GM12874 (cell line): ENCODE data around the gene TSPAN31.
A peak's percentile ranks its signal among the peaks of the same experiment; 100 is the strongest.

Experiments used
- TF ChIP-seq, protein P1 (sequence below): IDR thresholded peaks from 2 replicates; pipeline ENCODE4 v1.5.1; 2011; ENCODE audit warnings: low read depth, mild to moderate bottlenecking, control low read depth, low read length, moderate library complexity; ENCODE audit not compliant: insufficient read depth

Gene TSPAN31

DNA sequence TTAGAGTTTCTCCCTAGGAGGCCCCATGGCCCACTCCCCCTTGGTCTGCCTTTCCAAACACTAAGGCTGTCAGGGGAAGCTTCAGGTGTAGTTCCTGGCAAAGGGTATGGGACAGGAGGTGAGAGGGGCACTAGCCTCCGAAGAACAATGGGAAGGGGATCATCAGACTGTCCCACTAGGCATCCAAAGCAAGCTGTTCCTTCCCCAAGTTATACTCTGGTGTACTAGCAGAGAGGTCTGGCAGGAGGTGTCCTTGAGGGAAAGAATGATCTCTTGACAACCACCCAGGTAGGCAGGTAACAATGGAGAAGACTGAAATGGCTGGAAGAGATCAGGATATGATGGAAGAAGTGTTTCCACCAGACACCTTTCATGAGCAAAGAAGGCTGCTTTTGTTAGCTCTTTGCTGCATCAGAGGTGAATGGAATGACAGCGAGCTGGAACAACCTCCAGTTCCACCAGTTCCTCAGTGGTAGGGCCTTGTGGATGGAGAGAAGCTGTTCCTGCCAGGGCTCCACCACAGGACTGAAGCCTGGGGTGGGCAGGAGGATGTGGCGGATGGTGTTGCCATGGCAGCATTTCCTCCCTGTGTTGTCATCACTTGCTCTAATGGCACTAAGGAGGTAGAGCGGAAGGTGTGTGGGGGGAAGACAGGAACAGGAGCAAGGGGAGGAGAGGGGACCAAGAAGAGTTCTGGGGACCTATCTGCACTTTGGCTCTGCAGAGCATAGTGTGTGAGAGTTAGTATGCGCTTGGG is 4.0 kb upstream of the TSPAN31 start:
- TF ChIP-seq, protein P1, sequence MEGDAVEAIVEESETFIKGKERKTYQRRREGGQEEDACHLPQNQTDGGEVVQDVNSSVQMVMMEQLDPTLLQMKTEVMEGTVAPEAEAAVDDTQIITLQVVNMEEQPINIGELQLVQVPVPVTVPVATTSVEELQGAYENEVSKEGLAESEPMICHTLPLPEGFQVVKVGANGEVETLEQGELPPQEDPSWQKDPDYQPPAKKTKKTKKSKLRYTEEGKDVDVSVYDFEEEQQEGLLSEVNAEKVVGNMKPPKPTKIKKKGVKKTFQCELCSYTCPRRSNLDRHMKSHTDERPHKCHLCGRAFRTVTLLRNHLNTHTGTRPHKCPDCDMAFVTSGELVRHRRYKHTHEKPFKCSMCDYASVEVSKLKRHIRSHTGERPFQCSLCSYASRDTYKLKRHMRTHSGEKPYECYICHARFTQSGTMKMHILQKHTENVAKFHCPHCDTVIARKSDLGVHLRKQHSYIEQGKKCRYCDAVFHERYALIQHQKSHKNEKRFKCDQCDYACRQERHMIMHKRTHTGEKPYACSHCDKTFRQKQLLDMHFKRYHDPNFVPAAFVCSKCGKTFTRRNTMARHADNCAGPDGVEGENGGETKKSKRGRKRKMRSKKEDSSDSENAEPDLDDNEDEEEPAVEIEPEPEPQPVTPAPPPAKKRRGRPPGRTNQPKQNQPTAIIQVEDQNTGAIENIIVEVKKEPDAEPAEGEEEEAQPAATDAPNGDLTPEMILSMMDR: no peak

DNA sequence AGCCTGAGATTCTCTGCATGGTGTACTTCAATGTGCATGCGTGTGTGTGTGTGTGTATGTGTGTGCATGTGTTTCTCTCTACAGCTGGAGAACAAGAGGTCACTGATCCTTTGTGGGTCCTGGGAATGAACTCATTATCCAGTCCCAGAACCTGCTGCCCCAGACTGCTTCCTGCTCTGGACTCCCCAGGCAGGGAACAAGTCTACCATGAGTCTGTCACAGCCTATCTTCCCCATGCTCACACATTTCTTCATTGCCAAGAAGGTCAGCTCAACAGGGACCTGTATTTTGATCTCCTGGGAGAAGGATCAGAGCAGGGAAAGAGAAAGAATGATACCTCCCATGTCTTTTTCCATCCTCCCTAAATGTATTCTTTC is 3.4 kb upstream of the TSPAN31 start:
- TF ChIP-seq, protein P1: no peak

DNA sequence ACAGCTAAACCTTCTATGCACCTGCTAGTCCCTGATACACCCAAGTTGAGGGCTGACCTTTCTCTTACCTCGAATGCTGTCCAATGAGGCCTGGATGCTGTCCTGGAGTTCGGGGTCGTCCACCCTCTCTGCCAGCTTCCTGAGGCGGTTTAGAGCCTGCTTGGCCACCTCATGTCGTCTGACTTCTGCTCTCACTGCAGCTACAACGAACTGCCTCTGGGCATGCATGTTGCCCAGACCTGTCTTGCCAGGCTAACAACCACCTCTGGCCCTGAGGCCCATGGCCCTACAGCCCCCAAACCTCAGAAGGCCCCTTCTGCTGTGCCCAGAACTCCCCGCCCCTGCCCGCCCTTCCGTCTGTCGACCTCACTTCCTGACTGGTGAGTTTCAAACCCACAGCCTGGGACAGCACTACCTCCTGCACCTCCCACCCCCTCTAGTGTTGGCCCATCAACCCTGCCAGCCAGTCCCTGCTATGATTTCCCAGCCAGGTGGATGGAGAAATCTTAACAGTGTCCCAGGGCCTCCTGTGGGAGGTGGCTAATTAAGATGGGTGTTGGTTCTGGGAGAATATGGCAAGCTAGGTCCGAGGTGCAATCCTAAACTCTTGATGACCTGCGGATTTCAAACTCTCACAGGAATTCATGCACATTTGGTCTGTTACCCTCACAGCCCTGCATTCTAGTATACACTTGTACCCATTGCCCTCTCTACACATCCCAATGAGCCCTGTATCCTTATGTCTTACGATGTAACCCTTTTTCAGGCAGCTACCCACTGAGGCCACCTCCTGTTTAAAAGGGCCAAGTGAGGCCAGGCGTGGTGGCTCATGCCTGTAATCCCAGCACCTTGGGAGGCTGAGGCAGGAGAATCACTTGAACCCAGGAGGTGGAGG is 2.7 kb upstream of the TSPAN31 start:
- TF ChIP-seq, protein P1: peak; percentile 79

DNA sequence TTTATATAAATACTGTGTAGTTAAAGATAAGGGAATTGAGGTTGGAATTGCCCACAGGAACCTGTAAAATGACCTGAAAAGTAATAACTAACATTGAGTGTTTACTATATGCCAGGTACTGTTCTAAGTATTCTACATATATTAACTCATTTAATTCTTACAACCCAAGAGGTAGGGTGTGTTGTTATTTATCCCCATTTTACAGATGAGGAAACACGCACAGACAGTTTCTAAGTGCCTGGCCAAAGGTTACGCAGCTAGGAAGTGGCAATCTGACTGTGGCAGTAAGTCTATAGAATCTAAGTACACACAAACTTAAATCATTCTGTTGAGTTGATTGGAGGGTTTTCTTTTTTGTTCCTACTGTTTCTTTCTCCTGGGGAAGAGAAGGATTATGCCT is 1.1 kb upstream of the TSPAN31 start:
- TF ChIP-seq, protein P1: no peak

DNA sequence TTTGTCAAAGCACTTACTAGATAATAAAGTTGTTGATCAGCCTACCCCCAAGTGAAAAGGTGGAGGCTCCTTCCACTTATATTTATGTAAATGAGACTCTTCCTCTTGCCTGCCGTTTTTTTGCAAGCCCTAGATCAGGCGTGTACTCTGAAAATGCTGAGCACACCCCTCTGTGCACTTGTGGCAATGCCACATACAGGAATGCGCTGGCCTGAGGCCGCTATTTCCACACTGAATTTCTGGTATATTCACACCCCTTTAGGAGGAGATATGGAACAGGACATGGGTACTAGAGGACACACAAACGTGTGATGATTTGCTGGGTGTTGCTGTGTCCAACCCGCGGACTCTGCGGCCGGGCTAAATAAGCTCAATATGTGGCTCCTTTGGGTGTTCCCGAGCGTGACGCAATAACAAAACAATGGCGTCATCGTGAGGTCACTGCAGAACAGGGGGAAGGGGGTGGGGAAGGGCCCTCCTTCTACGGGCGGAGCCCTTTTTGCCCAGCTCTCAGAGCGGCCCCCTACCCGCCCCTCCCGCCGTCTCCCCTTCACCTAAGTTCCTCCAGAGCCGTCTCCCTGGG is 554 bp upstream of the TSPAN31 start:
- TF ChIP-seq, protein P1: no peak

DNA sequence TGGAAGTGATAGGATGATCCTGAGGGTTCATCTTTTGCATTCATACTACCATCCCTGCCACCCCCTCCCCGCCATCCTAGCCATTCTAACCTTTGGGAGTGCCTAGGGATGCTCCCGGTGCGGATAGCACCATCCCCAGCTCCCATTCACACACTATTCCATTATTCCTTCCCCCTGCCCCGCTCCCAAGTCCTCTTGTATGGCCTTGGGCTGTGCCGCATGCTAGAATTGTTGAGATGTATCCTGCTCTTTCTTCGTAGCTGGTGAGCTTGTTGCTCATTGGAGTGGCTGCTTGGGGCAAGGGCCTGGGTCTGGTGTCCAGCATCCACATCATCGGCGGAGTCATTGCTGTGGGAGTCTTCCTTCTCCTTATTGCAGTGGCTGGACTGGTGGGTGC is 644 bp downstream of the TSPAN31 start:
- TF ChIP-seq, protein P1: no peak

DNA sequence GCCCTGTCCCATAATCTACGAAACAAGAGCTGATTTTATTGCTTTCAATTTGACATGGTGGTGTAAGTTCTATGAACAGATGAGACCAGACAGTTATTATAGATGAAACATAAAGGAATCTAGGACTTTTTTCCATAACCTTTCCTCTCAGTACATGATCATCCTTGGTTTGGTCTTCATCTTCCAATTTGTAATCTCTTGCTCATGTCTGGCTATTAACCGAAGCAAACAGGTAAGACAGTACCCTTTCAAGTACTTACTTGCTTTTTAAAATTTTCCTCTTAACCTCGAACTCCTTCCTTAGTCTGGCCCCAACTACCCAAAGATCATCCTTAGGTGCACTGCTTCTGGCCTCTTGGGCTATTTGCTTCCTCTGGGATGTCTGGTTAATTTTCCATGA is 1.2 kb downstream of the TSPAN31 start:
- TF ChIP-seq, protein P1: no peak
